Measurements from ENCODE around the gene UBP1. TPM values are rescaled to one million over a fixed set of nuclear protein-coding genes. Genes with fewer than 3 reads are reported as not detected.
A peak's percentile ranks its signal among the peaks of the same experiment; 100 is the strongest.
"Not testable (repeated sequence)": the region's sequence is repeated elsewhere in the genome, so short reads cannot be mapped to it uniquely, and the experiment has no call there.

Gene UBP1
- total RNA-seq, 1 donor from 2014 or later = 67.0 TPM

DNA sequence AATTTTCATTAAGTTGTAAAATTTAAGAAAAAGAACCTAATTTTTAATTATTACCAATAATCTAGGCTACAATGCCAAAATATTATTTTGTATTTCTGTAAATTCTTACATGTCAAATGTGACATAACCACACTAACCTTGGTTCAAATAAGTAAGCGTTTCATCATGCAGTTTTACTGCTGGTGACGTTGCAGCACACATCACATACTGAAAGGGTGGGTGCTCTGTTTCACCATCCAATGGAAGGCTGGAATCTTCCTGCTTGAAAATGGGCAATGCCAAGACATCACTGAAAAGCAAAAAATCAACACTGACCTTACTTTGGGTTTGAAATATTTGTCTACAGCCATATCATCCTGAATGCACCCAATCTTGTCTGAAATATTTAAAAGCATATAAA is 14.8 kb downstream of the UBP1 start:
- TF ChIP-seq, protein P1, sequence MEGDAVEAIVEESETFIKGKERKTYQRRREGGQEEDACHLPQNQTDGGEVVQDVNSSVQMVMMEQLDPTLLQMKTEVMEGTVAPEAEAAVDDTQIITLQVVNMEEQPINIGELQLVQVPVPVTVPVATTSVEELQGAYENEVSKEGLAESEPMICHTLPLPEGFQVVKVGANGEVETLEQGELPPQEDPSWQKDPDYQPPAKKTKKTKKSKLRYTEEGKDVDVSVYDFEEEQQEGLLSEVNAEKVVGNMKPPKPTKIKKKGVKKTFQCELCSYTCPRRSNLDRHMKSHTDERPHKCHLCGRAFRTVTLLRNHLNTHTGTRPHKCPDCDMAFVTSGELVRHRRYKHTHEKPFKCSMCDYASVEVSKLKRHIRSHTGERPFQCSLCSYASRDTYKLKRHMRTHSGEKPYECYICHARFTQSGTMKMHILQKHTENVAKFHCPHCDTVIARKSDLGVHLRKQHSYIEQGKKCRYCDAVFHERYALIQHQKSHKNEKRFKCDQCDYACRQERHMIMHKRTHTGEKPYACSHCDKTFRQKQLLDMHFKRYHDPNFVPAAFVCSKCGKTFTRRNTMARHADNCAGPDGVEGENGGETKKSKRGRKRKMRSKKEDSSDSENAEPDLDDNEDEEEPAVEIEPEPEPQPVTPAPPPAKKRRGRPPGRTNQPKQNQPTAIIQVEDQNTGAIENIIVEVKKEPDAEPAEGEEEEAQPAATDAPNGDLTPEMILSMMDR (IDR thresholded peaks at IDR 0.05) = no peak

DNA sequence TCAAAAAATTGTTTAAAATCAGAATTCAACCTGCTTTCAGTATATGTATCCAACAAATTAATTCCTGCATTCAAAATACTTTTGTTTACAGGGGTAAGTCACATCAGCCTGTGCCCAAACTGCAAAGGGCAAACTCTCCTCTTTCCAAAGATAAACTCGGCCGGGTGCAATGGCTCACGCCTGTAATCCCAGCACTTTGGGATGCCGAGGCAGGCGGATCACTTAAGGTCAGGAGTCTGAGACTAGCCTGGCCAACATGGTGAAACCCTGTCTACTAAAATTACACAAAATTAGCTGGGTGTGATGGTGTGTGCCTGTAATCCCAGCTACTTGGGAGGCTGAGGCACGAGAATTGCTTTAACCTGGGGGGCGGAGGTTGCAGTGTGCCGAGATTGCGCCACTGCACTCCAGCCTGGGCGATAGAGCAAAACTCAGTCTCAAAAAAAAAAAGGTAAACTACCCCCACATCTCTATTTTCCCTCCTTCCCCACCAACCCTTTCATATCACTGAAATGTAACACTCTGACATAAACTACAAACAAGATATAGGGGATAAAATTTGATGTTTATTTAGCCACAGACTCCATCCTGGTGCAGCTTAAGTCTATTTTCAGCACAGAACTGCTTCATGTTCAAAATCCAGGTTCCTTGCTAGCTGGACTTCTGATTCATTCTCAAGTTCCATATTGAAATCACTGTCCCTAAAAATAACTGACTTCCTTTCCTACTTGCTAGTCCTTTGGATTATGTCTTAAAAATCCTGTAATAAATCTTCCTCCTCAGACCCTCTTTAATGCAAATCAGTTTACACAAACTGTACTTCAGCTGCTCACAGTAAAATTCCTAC is 15.4 kb downstream of the UBP1 start:
- TF ChIP-seq, protein P1 (IDR thresholded peaks at IDR 0.05) = no peak
- H3K4me3 ChIP-seq = no peak overlapping the region
- intact Hi-C loops (cut with DNase I) = no loop called here
- H3K9me3 ChIP-seq = no peaks in the 10 kb centered on the region
- DNase-seq = no peak
- H3K4me1 ChIP-seq = peaks cover 30% of the 10 kb centered on the region
- peaks cover 40% of the 10 kb centered on the region for H3K36me3 ChIP-seq
- no peak overlapping the region for H3K27ac ChIP-seq
- no peak for ATAC-seq
- H3K27me3 ChIP-seq (ENCODE audit: low read depth) = no peaks in the 10 kb centered on the region

More for the DNA sequence above, 14.8 kb downstream of the UBP1 start:
- intact Hi-C loops (cut with DNase I) = no loop called here
- Histone ChIP-seq H3K36me3 (peaks cover 40% of the 10 kb centered on the region), H3K4me1 (peaks cover 33% of the 10 kb centered on the region), H3K4me3 (no peak overlapping the region), H3K27ac (no peak overlapping the region), H3K27me3 (ENCODE audit: low read depth) (no peaks in the 10 kb centered on the region), H3K9me3 (no peaks in the 10 kb centered on the region)
- ATAC-seq (no peak), DNase-seq (no peak)

DNA sequence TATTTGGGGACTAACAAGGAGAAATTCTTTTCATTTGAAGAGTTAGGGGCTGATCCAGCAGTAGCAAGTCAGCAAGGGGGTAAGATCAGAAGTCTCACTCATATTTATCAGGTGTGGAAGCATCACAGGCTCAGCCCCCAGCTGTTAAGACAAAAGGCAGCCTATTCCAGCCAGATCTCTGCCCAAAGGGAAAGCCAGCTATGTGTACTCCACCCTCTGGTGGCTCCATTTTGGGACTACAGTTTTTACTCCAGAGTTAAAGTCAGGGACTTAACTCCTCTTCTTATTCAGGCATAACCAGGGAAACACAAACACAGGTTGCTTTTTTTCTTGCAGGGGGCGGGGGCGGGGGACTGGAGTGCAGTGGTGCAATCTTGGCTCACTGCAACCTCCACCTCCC is 19.2 kb downstream of the UBP1 start:
- no peak for ATAC-seq
- no peak overlapping the region for H3K4me3 ChIP-seq
- TF ChIP-seq, protein P1 (IDR thresholded peaks at IDR 0.05) = no peak
- no peak for DNase-seq
- no peaks in the 10 kb centered on the region for H3K4me1 ChIP-seq
- H3K27ac ChIP-seq = no peak overlapping the region
- intact Hi-C loops (cut with DNase I) = no loop called here
- no peaks in the 10 kb centered on the region for H3K27me3 ChIP-seq (ENCODE audit: low read depth)
- peaks cover 65% of the 10 kb centered on the region for H3K36me3 ChIP-seq
- no peaks in the 10 kb centered on the region for H3K9me3 ChIP-seq

DNA sequence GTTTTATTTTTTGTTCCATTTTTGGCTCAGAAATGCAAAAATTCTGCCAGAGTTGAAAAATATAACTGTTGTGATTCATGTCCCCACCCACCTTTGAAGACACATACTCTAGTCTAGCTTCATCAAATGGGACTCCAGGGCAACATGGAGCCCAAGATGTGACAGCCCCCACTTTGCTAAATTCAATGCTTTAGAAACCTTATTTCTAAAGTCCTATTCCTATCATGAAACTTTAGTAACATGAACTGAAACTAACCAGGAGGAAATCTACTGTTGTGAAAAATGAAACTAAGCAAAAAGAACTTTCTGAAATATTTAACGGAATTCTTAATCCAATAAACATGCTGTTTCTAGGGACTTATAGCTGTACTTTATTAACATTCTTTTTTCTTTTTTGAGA is 20.3 kb downstream of the UBP1 start:
- TF ChIP-seq, protein P1 (IDR thresholded peaks at IDR 0.05) = no peak
- ATAC-seq (no peak), DNase-seq (no peak)
- Histone ChIP-seq H3K36me3 (peaks cover 70% of the 10 kb centered on the region), H3K9me3 (no peaks in the 10 kb centered on the region), H3K27ac (peak overlapping the region; percentile 33), H3K4me1 (no peaks in the 10 kb centered on the region), H3K27me3 (ENCODE audit: low read depth) (no peaks in the 10 kb centered on the region), H3K4me3 (no peak overlapping the region)
- intact Hi-C loops (cut with DNase I) = no loop called here

DNA sequence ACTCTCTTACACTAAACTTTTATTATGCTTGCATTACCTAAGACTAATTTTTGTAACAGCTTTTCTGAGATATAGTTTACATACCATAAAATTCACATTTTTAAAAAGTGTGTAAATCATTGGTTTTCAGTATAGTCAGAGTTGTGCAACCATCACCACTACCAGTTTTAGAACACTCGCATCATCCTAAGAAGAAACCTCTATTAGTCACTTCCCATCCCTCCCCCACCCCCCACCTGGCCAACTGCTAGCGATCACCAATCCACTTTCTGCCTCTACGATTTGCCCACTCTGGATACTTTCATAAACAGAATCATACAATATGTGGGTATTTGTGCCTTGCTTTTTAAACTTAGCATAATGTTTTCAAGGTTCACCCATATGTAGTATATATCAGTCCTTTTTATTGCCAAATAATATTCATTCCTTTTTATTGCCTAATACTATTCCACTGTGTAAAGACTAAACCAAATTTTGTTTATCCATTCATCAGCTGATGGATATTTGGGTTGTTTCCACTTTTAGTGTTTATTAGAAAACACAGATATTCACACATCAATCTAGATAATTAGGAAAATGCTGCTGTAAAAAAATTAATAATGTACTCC is 23.0 kb downstream of the UBP1 start:
- Histone ChIP-seq H3K9me3 (no peaks in the 10 kb centered on the region), H3K27me3 (ENCODE audit: low read depth) (no peaks in the 10 kb centered on the region), H3K4me3 (no peak overlapping the region), H3K4me1 (no peaks in the 10 kb centered on the region), H3K36me3 (peaks cover 68% of the 10 kb centered on the region), H3K27ac (no peak overlapping the region)
- ATAC-seq = no peak
- DNase-seq = no peak
- intact Hi-C loops (cut with DNase I) = no loop called here
- TF ChIP-seq, protein P1 (IDR thresholded peaks at IDR 0.05) = no peak

DNA sequence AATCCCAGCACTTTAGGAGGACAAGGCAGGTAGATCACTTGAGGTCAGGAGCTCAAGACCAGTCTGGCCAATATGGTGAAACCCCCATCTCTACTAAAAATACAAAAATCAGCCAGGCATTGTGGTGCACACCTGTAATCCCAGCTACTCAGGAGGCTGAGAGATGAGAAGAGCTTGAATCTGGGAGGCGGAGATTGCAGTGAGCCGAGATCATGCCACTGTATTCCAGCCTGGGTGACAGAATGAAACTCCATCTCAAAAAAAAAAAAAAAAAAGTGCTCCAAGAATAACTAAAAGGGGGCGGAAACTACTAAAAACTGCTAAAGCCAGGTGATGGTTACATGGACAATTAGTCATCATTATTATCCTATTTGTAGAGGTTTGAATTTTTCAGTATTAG is 29.4 kb downstream of the UBP1 start:
- intact Hi-C loops (cut with DNase I) = not testable (repeated sequence)

More for the DNA sequence above, 29.4 kb downstream of the UBP1 start:
- not testable (repeated sequence) for ATAC-seq; DNase-seq; H3K27ac ChIP-seq; H3K27me3 ChIP-seq (ENCODE audit: low read depth); H3K9me3 ChIP-seq; H3K4me3 ChIP-seq; H3K4me1 ChIP-seq
- peaks cover 90% of the 10 kb centered on the region for H3K36me3 ChIP-seq
